Measurements from ENCODE around the gene VNN1.

VNN1 gene

DNA sequence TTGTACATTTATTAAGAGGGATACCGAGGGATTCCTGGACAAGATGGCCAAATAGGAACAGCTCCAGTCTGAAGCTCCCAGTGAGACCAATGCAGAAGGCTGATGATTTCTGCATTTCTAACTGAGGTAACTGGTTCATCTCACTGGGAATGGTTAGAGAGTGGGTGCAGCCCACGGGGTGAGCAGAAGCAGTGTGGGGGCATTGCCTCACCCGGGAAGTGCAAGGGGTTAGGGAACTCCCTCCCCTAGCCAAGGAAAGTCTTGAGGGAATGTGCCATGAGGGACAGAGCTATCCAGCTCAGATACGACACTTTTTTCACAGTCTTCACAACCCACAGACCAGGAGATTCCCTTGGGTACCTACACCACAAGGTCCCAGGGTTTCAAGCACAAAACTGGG, 79.1 kb downstream of the VNN1 start:
- no peaks in the 10 kb centered on the region for H3K4me1 ChIP-seq (ENCODE audit: insufficient read depth, low read length, severe bottlenecking)
- H2AFZ ChIP-seq (ENCODE audit: low read length), result no peak overlapping the region
- H4K20me1 ChIP-seq (ENCODE audit: insufficient read depth, low read length), result no peaks in the 10 kb centered on the region
- H3K9me2 ChIP-seq (ENCODE audit: low read depth, low read length), result no peaks in the 10 kb centered on the region
- no peak overlapping the region for H3K9ac ChIP-seq (ENCODE audit: low read length)
- no peak overlapping the region for H3K27ac ChIP-seq (ENCODE audit: low read depth, low read length, poor library complexity, severe bottlenecking)
- no peak overlapping the region for H3K4me3 ChIP-seq (ENCODE audit: low read depth, low read length, poor library complexity, severe bottlenecking)
- no peaks in the 10 kb centered on the region for H3K27me3 ChIP-seq (ENCODE audit: insufficient read depth, low read length)
- no peaks in the 10 kb centered on the region for H3F3A ChIP-seq (ENCODE audit: insufficient read depth, low read length)
- TF ChIP-seq, protein P1, sequence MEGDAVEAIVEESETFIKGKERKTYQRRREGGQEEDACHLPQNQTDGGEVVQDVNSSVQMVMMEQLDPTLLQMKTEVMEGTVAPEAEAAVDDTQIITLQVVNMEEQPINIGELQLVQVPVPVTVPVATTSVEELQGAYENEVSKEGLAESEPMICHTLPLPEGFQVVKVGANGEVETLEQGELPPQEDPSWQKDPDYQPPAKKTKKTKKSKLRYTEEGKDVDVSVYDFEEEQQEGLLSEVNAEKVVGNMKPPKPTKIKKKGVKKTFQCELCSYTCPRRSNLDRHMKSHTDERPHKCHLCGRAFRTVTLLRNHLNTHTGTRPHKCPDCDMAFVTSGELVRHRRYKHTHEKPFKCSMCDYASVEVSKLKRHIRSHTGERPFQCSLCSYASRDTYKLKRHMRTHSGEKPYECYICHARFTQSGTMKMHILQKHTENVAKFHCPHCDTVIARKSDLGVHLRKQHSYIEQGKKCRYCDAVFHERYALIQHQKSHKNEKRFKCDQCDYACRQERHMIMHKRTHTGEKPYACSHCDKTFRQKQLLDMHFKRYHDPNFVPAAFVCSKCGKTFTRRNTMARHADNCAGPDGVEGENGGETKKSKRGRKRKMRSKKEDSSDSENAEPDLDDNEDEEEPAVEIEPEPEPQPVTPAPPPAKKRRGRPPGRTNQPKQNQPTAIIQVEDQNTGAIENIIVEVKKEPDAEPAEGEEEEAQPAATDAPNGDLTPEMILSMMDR (IDR thresholded peaks at IDR 0.05; ENCODE audit: low read length), result no peak
- H3K36me3 ChIP-seq (ENCODE audit: insufficient read depth, low read length), result no peaks in the 10 kb centered on the region
- H3K9me3 ChIP-seq (ENCODE audit: low read length), result no peaks in the 10 kb centered on the region
- no peak overlapping the region for H3K4me2 ChIP-seq (ENCODE audit: low read length)
- no peaks in the 10 kb centered on the region for H3K79me2 ChIP-seq (ENCODE audit: insufficient read depth, low read length)

GRCh38 chr6:132633362-132633761, 80.5 kb downstream of the VNN1 start:
- Histone ChIP-seq H3K4me3 (ENCODE audit: low read depth, low read length, poor library complexity, severe bottlenecking) (no peak overlapping the region), H3K9me2 (ENCODE audit: low read depth, low read length) (no peaks in the 10 kb centered on the region), H3F3A (ENCODE audit: insufficient read depth, low read length) (no peaks in the 10 kb centered on the region), H3K27ac (ENCODE audit: low read depth, low read length, poor library complexity, severe bottlenecking) (no peak overlapping the region), H3K4me2 (ENCODE audit: low read length) (no peak overlapping the region), H3K27me3 (ENCODE audit: insufficient read depth, low read length) (no peaks in the 10 kb centered on the region), H4K20me1 (ENCODE audit: insufficient read depth, low read length) (no peaks in the 10 kb centered on the region), H3K79me2 (ENCODE audit: insufficient read depth, low read length) (no peaks in the 10 kb centered on the region), H3K36me3 (ENCODE audit: insufficient read depth, low read length) (no peaks in the 10 kb centered on the region), H2AFZ (ENCODE audit: low read length) (no peak overlapping the region), H3K4me1 (ENCODE audit: insufficient read depth, low read length, severe bottlenecking) (no peaks in the 10 kb centered on the region), H3K9me3 (ENCODE audit: low read length) (no peaks in the 10 kb centered on the region), H3K9ac (ENCODE audit: low read length) (no peak overlapping the region)
- TF ChIP-seq, protein P1 (IDR thresholded peaks at IDR 0.05; ENCODE audit: low read length), result no peak
- no peak for TF ChIP-seq EZH2 (IDR thresholded peaks at IDR 0.05; ENCODE audit: borderline replicate concordance, low read length)
